ENCODE results near the gene TRABD. TPM values are rescaled to one million over a fixed set of nuclear protein-coding genes. Genes with fewer than 3 reads are reported as not detected.

The TRABD gene
- polyA plus RNA-seq, 4 donors, result 43.3 to 84.6 (median 66.9) TPM

GRCh38 chr22:50175191-50175461, 10.6 kb upstream of the TRABD start:
- Histone ChIP-seq H3K9me3 (ENCODE audit: control insufficient read depth in 2 of 2, insufficient read depth in 1 of 2, low read depth in 1 of 2, low read length in 1 of 2) (no peaks in the 10 kb centered on the region), H3K27ac (ENCODE audit: low read depth in 1 of 3, low read length in 2 of 3) (no peak overlapping the region), H3K36me3 (ENCODE audit: control insufficient read depth in 3 of 3, insufficient read depth in 2 of 3, low read depth in 1 of 3, low read length in 3 of 3) (no peaks in the 10 kb centered on the region), H3K4me1 (ENCODE audit: control insufficient read depth in 3 of 3, insufficient read depth in 2 of 3, low read depth in 1 of 3, low read length in 2 of 3) (peaks cover 0 to 9% (median 0%) of the 10 kb centered on the region in 3 donors), H3K27me3 (ENCODE audit: control insufficient read depth in 3 of 3, insufficient read depth in 3 of 3, low read length in 3 of 3) (peaks cover 0 to 7% (median 5%) of the 10 kb centered on the region in 3 donors), H3K4me3 (ENCODE audit: low read depth in 1 of 3, low read length in 3 of 3) (no peak overlapping the region)
- FAIRE-seq, result no peak
- no peak for DNase-seq
- WGBS, 3 donors, result 72 to 90% (median 89%) methylated on average over 4 to 6 of the region's 6 CpGs

GRCh38 chr22:50175921-50176849, 9.5 kb upstream of the TRABD start:
- Histone ChIP-seq H3K9me3 (ENCODE audit: control insufficient read depth in 2 of 2, insufficient read depth in 1 of 2, low read depth in 1 of 2, low read length in 1 of 2) (no peaks in the 10 kb centered on the region), H3K4me3 (ENCODE audit: low read depth in 1 of 3, low read length in 3 of 3) (no peak overlapping the region), H3K4me1 (ENCODE audit: control insufficient read depth in 3 of 3, insufficient read depth in 2 of 3, low read depth in 1 of 3, low read length in 2 of 3) (peaks cover 0 to 8% (median 0%) of the 10 kb centered on the region in 3 donors), H3K36me3 (ENCODE audit: control insufficient read depth in 3 of 3, insufficient read depth in 2 of 3, low read depth in 1 of 3, low read length in 3 of 3) (no peaks in the 10 kb centered on the region), H3K27me3 (ENCODE audit: control insufficient read depth in 3 of 3, insufficient read depth in 3 of 3, low read length in 3 of 3) (peaks cover 0 to 5% (median under 1%) of the 10 kb centered on the region in 3 donors), H3K27ac (ENCODE audit: low read depth in 1 of 3, low read length in 2 of 3) (no peak overlapping the region)
- WGBS, 3 donors, result 69 to 77% (median 75%) methylated on average over 27 of the region's 27 CpGs
- DNase-seq (no peak), FAIRE-seq (no peak)

GRCh38 chr22:50176850-50177536, 8.7 kb upstream of the TRABD start:
- H3K4me1 ChIP-seq (ENCODE audit: control insufficient read depth in 3 of 3, insufficient read depth in 2 of 3, low read depth in 1 of 3, low read length in 2 of 3), result peaks cover 0 to under 1% (median 0%) of the 10 kb centered on the region in 3 donors
- H3K27ac ChIP-seq (ENCODE audit: low read depth in 1 of 3, low read length in 2 of 3), result no peak overlapping the region
- 95 to 97% (median 96%) methylated on average over 74 to 76 of the region's 76 CpGs for WGBS, 3 donors
- H3K27me3 ChIP-seq (ENCODE audit: control insufficient read depth in 3 of 3, insufficient read depth in 3 of 3, low read length in 3 of 3), result no peaks in the 10 kb centered on the region
- no peak overlapping the region for H3K4me3 ChIP-seq (ENCODE audit: low read depth in 1 of 3, low read length in 3 of 3)
- FAIRE-seq (no peak), DNase-seq (no peak)
- no peaks in the 10 kb centered on the region for H3K9me3 ChIP-seq (ENCODE audit: control insufficient read depth in 2 of 2, insufficient read depth in 1 of 2, low read depth in 1 of 2, low read length in 1 of 2)
- no peaks in the 10 kb centered on the region for H3K36me3 ChIP-seq (ENCODE audit: control insufficient read depth in 3 of 3, insufficient read depth in 2 of 3, low read depth in 1 of 3, low read length in 3 of 3)

GRCh38 chr22:50177537-50178470, 7.9 kb upstream of the TRABD start:
- no peak for DNase-seq
- 72 to 89% (median 80%) methylated on average over 62 to 98 of the region's 98 CpGs for WGBS, 3 donors
- H3K4me1 ChIP-seq (ENCODE audit: control insufficient read depth in 3 of 3, insufficient read depth in 2 of 3, low read depth in 1 of 3, low read length in 2 of 3), result no peaks in the 10 kb centered on the region
- no peak overlapping the region for H3K27ac ChIP-seq (ENCODE audit: low read depth in 1 of 3, low read length in 2 of 3)
- no peaks in the 10 kb centered on the region for H3K27me3 ChIP-seq (ENCODE audit: control insufficient read depth in 3 of 3, insufficient read depth in 3 of 3, low read length in 3 of 3)
- no peak for FAIRE-seq
- no peaks in the 10 kb centered on the region for H3K9me3 ChIP-seq (ENCODE audit: control insufficient read depth in 2 of 2, insufficient read depth in 1 of 2, low read depth in 1 of 2, low read length in 1 of 2)
- H3K36me3 ChIP-seq (ENCODE audit: control insufficient read depth in 3 of 3, insufficient read depth in 2 of 3, low read depth in 1 of 3, low read length in 3 of 3), result no peaks in the 10 kb centered on the region
- H3K4me3 ChIP-seq (ENCODE audit: low read depth in 1 of 3, low read length in 3 of 3), result no peak overlapping the region

GRCh38 chr22:50178471-50178864, 7.2 kb upstream of the TRABD start:
- no peaks in the 10 kb centered on the region for H3K4me1 ChIP-seq (ENCODE audit: control insufficient read depth in 3 of 3, insufficient read depth in 2 of 3, low read depth in 1 of 3, low read length in 2 of 3)
- H3K9me3 ChIP-seq (ENCODE audit: control insufficient read depth in 2 of 2, insufficient read depth in 1 of 2, low read depth in 1 of 2, low read length in 1 of 2), result no peaks in the 10 kb centered on the region
- 61 to 74% (median 65%) methylated on average over 21 to 22 of the region's 22 CpGs for WGBS, 3 donors
- H3K27me3 ChIP-seq (ENCODE audit: control insufficient read depth in 3 of 3, insufficient read depth in 3 of 3, low read length in 3 of 3), result no peaks in the 10 kb centered on the region
- H3K27ac ChIP-seq (ENCODE audit: low read depth in 1 of 3, low read length in 2 of 3), result no peak overlapping the region
- DNase-seq, result no peak
- FAIRE-seq, result no peak
- H3K4me3 ChIP-seq (ENCODE audit: low read depth in 1 of 3, low read length in 3 of 3), result no peak overlapping the region
- no peaks in the 10 kb centered on the region for H3K36me3 ChIP-seq (ENCODE audit: control insufficient read depth in 3 of 3, insufficient read depth in 2 of 3, low read depth in 1 of 3, low read length in 3 of 3)

GRCh38 chr22:50178871-50179869, 6.5 kb upstream of the TRABD start:
- Histone ChIP-seq H3K36me3 (ENCODE audit: control insufficient read depth in 3 of 3, insufficient read depth in 2 of 3, low read depth in 1 of 3, low read length in 3 of 3) (no peaks in the 10 kb centered on the region), H3K4me3 (ENCODE audit: low read depth in 1 of 3, low read length in 3 of 3) (no peak overlapping the region), H3K4me1 (ENCODE audit: control insufficient read depth in 3 of 3, insufficient read depth in 2 of 3, low read depth in 1 of 3, low read length in 2 of 3) (peaks cover 0 to 3% (median 0%) of the 10 kb centered on the region in 3 donors), H3K27ac (ENCODE audit: low read depth in 1 of 3, low read length in 2 of 3) (no peak overlapping the region), H3K9me3 (ENCODE audit: control insufficient read depth in 2 of 2, insufficient read depth in 1 of 2, low read depth in 1 of 2, low read length in 1 of 2) (no peaks in the 10 kb centered on the region), H3K27me3 (ENCODE audit: control insufficient read depth in 3 of 3, insufficient read depth in 3 of 3, low read length in 3 of 3) (no peaks in the 10 kb centered on the region)
- WGBS, 3 donors, result 75 to 81% (median 79%) methylated on average over 55 to 64 of the region's 64 CpGs
- FAIRE-seq, result no peak
- DNase-seq, result no peak

- peaks cover 0 to 9% (median 0%) of the 10 kb centered on the region in 3 donors for H3K4me1 ChIP-seq (ENCODE audit: control insufficient read depth in 3 of 3, insufficient read depth in 2 of 3, low read depth in 1 of 3, low read length in 2 of 3)
- no peak for FAIRE-seq
Observed at GRCh38 chr22:50179937-50180726, 5.6 kb upstream of the TRABD start.

More at GRCh38 chr22:50179937-50180726, 5.6 kb upstream of the TRABD start:
- DNase-seq, result no peak
- 24 to 63% (median 39%) methylated on average over 39 of the region's 39 CpGs for WGBS, 3 donors
- no peaks in the 10 kb centered on the region for H3K36me3 ChIP-seq (ENCODE audit: control insufficient read depth in 3 of 3, insufficient read depth in 2 of 3, low read depth in 1 of 3, low read length in 3 of 3)
- no peaks in the 10 kb centered on the region for H3K9me3 ChIP-seq (ENCODE audit: control insufficient read depth in 2 of 2, insufficient read depth in 1 of 2, low read depth in 1 of 2, low read length in 1 of 2)
- peaks cover 0 to 3% (median 0%) of the 10 kb centered on the region in 3 donors for H3K27me3 ChIP-seq (ENCODE audit: control insufficient read depth in 3 of 3, insufficient read depth in 3 of 3, low read length in 3 of 3)
- H3K4me3 ChIP-seq (ENCODE audit: low read depth in 1 of 3, low read length in 3 of 3), result no peak overlapping the region
- no peak overlapping the region for H3K27ac ChIP-seq (ENCODE audit: low read depth in 1 of 3, low read length in 2 of 3)

All from small intestine (tissue), 7 donors.